ENCODE results near the gene POP5.
A peak's percentile ranks its signal among the peaks of the same experiment; 100 is the strongest.

The POP5 gene

DNA sequence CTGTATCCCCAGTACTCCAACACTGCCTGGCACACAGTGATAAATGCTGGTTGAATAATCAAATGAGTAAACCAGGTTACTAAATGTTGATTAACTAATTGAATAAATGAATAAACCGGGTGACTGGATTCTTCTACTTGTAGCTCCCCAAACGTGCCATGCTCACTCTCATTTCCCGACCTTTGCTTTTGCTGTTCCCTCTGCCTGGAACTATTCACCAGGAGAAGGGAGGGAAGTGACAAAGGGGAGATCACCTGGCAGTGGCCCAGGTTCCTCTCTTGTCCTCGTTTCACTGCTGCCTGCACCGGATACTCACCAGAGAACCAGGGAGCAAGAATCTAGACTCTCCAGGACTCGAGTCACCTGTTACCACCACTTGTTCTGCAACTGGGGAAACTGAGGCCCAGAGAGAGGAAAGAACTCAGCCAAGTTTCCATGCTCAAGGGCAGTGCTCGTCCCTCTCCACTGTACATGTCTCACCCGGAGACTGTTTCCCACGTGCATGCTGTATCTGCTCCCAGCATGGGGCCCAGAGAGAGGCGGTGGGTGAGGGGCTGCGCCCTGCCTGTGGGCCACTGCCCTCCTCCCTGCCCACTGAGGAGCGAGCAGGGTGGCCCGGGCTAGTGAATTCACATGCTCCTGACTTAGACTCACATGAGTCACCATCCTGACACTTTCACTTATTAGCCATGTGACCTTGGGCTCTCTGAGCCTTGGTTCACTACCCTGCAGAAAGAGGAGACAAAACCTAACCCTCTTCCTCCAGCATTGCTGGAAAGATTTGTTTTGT is 17.7 kb upstream of the POP5 start (continued):
- TF ChIP-seq, protein P1, sequence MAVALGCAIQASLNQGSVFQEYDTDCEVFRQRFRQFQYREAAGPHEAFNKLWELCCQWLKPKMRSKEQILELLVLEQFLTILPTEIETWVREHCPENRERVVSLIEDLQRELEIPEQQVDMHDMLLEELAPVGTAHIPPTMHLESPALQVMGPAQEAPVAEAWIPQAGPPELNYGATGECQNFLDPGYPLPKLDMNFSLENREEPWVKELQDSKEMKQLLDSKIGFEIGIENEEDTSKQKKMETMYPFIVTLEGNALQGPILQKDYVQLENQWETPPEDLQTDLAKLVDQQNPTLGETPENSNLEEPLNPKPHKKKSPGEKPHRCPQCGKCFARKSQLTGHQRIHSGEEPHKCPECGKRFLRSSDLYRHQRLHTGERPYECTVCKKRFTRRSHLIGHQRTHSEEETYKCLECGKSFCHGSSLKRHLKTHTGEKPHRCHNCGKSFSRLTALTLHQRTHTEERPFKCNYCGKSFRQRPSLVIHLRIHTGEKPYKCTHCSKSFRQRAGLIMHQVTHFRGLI (tag by site-specific recombination; IDR thresholded peaks at IDR 0.05): no peak
- TF ChIP-seq PRDM1 (tag by site-specific recombination; IDR thresholded peaks at IDR 0.05) (peak; percentile 61), ZNF571 (tag by site-specific recombination; IDR thresholded peaks at IDR 0.05) (no peak), ZNF266 (tag by site-specific recombination; IDR thresholded peaks at IDR 0.05; ENCODE audit: low read depth) (no peak), SP7 (tag by site-specific recombination; IDR thresholded peaks at IDR 0.05) (peak; percentile 46; the same call in 1 of the 2 replicates), ZBTB21 (tag by site-specific recombination; IDR thresholded peaks at IDR 0.05) (no peak), ZNF610 (tag by site-specific recombination; IDR thresholded peaks at IDR 0.05; ENCODE audit: borderline replicate concordance) (no peak), ZNF621 (tag by site-specific recombination; IDR thresholded peaks at IDR 0.05) (no peak), ZXDB (tag by site-specific recombination; IDR thresholded peaks at IDR 0.05) (no peak), PATZ1 (tag by site-specific recombination; IDR thresholded peaks at IDR 0.05) (peak; percentile 53), ZNF26 (tag by site-specific recombination; IDR thresholded peaks at IDR 0.05) (no peak), ZNF510 (tag by site-specific recombination; IDR thresholded peaks at IDR 0.05; ENCODE audit: insufficient replicate concordance) (no peak), ZBTB44 (tag by site-specific recombination; IDR thresholded peaks at IDR 0.05) (no peak), GLI2 (tag by site-specific recombination; IDR thresholded peaks at IDR 0.05; ENCODE audit: borderline replicate concordance, low read depth) (no peak), ZBTB1 (tag by site-specific recombination; IDR thresholded peaks at IDR 0.05) (no peak), ZNF830 (tag by site-specific recombination; IDR thresholded peaks at IDR 0.05; ENCODE audit: low read depth) (no peak), ZBTB20 (tag by site-specific recombination; IDR thresholded peaks at IDR 0.05) (no peak), KLF7 (tag by site-specific recombination; IDR thresholded peaks at IDR 0.05; ENCODE audit: borderline replicate concordance) (no peak)
- TF ChIP-seq, protein P2, sequence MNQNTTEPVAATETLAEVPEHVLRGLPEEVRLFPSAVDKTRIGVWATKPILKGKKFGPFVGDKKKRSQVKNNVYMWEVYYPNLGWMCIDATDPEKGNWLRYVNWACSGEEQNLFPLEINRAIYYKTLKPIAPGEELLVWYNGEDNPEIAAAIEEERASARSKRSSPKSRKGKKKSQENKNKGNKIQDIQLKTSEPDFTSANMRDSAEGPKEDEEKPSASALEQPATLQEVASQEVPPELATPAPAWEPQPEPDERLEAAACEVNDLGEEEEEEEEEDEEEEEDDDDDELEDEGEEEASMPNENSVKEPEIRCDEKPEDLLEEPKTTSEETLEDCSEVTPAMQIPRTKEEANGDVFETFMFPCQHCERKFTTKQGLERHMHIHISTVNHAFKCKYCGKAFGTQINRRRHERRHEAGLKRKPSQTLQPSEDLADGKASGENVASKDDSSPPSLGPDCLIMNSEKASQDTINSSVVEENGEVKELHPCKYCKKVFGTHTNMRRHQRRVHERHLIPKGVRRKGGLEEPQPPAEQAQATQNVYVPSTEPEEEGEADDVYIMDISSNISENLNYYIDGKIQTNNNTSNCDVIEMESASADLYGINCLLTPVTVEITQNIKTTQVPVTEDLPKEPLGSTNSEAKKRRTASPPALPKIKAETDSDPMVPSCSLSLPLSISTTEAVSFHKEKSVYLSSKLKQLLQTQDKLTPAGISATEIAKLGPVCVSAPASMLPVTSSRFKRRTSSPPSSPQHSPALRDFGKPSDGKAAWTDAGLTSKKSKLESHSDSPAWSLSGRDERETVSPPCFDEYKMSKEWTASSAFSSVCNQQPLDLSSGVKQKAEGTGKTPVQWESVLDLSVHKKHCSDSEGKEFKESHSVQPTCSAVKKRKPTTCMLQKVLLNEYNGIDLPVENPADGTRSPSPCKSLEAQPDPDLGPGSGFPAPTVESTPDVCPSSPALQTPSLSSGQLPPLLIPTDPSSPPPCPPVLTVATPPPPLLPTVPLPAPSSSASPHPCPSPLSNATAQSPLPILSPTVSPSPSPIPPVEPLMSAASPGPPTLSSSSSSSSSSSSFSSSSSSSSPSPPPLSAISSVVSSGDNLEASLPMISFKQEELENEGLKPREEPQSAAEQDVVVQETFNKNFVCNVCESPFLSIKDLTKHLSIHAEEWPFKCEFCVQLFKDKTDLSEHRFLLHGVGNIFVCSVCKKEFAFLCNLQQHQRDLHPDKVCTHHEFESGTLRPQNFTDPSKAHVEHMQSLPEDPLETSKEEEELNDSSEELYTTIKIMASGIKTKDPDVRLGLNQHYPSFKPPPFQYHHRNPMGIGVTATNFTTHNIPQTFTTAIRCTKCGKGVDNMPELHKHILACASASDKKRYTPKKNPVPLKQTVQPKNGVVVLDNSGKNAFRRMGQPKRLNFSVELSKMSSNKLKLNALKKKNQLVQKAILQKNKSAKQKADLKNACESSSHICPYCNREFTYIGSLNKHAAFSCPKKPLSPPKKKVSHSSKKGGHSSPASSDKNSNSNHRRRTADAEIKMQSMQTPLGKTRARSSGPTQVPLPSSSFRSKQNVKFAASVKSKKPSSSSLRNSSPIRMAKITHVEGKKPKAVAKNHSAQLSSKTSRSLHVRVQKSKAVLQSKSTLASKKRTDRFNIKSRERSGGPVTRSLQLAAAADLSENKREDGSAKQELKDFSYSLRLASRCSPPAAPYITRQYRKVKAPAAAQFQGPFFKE (tag by site-specific recombination; IDR thresholded peaks at IDR 0.05; ENCODE audit: borderline replicate concordance): no peak
- TF ChIP-seq, protein P3, sequence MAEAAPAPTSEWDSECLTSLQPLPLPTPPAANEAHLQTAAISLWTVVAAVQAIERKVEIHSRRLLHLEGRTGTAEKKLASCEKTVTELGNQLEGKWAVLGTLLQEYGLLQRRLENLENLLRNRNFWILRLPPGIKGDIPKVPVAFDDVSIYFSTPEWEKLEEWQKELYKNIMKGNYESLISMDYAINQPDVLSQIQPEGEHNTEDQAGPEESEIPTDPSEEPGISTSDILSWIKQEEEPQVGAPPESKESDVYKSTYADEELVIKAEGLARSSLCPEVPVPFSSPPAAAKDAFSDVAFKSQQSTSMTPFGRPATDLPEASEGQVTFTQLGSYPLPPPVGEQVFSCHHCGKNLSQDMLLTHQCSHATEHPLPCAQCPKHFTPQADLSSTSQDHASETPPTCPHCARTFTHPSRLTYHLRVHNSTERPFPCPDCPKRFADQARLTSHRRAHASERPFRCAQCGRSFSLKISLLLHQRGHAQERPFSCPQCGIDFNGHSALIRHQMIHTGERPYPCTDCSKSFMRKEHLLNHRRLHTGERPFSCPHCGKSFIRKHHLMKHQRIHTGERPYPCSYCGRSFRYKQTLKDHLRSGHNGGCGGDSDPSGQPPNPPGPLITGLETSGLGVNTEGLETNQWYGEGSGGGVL (tag by site-specific recombination; IDR thresholded peaks at IDR 0.05): no peak
- TF ChIP-seq, protein P4, sequence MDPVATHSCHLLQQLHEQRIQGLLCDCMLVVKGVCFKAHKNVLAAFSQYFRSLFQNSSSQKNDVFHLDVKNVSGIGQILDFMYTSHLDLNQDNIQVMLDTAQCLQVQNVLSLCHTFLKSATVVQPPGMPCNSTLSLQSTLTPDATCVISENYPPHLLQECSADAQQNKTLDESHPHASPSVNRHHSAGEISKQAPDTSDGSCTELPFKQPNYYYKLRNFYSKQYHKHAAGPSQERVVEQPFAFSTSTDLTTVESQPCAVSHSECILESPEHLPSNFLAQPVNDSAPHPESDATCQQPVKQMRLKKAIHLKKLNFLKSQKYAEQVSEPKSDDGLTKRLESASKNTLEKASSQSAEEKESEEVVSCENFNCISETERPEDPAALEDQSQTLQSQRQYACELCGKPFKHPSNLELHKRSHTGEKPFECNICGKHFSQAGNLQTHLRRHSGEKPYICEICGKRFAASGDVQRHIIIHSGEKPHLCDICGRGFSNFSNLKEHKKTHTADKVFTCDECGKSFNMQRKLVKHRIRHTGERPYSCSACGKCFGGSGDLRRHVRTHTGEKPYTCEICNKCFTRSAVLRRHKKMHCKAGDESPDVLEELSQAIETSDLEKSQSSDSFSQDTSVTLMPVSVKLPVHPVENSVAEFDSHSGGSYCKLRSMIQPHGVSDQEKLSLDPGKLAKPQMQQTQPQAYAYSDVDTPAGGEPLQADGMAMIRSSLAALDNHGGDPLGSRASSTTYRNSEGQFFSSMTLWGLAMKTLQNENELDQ (tag by site-specific recombination; IDR thresholded peaks at IDR 0.05; ENCODE audit: low read depth): no peak
